ENCODE data around the gene TBX18.

- TF ChIP-seq CTCF (IDR thresholded peaks at IDR 0.05; ENCODE audit: low read depth, low read length) = no peak
- no peak for TF ChIP-seq POLR2A (IDR thresholded peaks at IDR 0.05; ENCODE audit: extremely low read depth, insufficient read length)
Observed at GRCh38 chr6:84681693-84682326, 82.6 kb downstream of the TBX18 start.

Measured in NB4 (cell line).